ENCODE measurements around the gene BMP6.
A peak's percentile ranks its signal among the peaks of the same experiment; 100 is the strongest.
"Not testable (repeated sequence)": the region's sequence is repeated elsewhere in the genome, so short reads cannot be mapped to it uniquely, and the experiment has no call there.

BMP6 gene

GRCh38 chr6:7879980-7880717 lies 154.2 kb downstream of the BMP6 start:
- H3K4me1 Mint-ChIP-seq (ENCODE audit: low read depth), result no peaks in the 10 kb centered on the region
- no peaks in the 10 kb centered on the region for H3K27me3 Mint-ChIP-seq
- H3K36me3 Mint-ChIP-seq (ENCODE audit: low read depth), result peaks cover 53% of the 10 kb centered on the region
- H3K27ac Mint-ChIP-seq, result no peak overlapping the region
- H3K4me3 Mint-ChIP-seq, result no peak overlapping the region
- no peaks in the 10 kb centered on the region for H3K9me3 Mint-ChIP-seq

GRCh38 chr6:7880718-7881107 lies 154.8 kb downstream of the BMP6 start:
- Mint-ChIP-seq H3K9me3 (no peaks in the 10 kb centered on the region), H3K36me3 (ENCODE audit: low read depth) (peaks cover 58% of the 10 kb centered on the region), H3K4me1 (ENCODE audit: low read depth) (no peaks in the 10 kb centered on the region), H3K27ac (no peak overlapping the region), H3K27me3 (no peaks in the 10 kb centered on the region), H3K4me3 (no peak overlapping the region)

- Mint-ChIP-seq H3K4me1 (ENCODE audit: low read depth) (no peaks in the 10 kb centered on the region), H3K27ac (no peak overlapping the region)
Observed at GRCh38 chr6:7881765-7882500, 156.0 kb downstream of the BMP6 start.

GRCh38 chr6:7882505-7883257 lies 156.8 kb downstream of the BMP6 start:
- H3K4me1 Mint-ChIP-seq (ENCODE audit: low read depth), result no peaks in the 10 kb centered on the region
- no peaks in the 10 kb centered on the region for H3K9me3 Mint-ChIP-seq
- no peak overlapping the region for H3K4me3 Mint-ChIP-seq
- H3K27me3 Mint-ChIP-seq, result no peaks in the 10 kb centered on the region
- peaks cover 78% of the 10 kb centered on the region for H3K36me3 Mint-ChIP-seq (ENCODE audit: low read depth)
- H3K27ac Mint-ChIP-seq, result no peak overlapping the region

More at GRCh38 chr6:7881765-7882500, 156.0 kb downstream of the BMP6 start:
- H3K36me3 Mint-ChIP-seq (ENCODE audit: low read depth), result peaks cover 71% of the 10 kb centered on the region
- H3K27me3 Mint-ChIP-seq, result no peaks in the 10 kb centered on the region
- H3K9me3 Mint-ChIP-seq, result no peaks in the 10 kb centered on the region
- H3K4me3 Mint-ChIP-seq, result no peak overlapping the region

GRCh38 chr6:7883381-7883780 lies 157.5 kb downstream of the BMP6 start:
- H3K4me3 Mint-ChIP-seq, result no peak overlapping the region

GRCh38 chr6:7886132-7886531 lies 160.2 kb downstream of the BMP6 start:
- no peak overlapping the region for H3K4me3 Mint-ChIP-seq
- H3K27me3 Mint-ChIP-seq, result no peaks in the 10 kb centered on the region
- no peak overlapping the region for H3K27ac Mint-ChIP-seq
- H3K4me1 Mint-ChIP-seq (ENCODE audit: low read depth), result no peaks in the 10 kb centered on the region
- H3K9me3 Mint-ChIP-seq, result no peaks in the 10 kb centered on the region
- H3K36me3 Mint-ChIP-seq (ENCODE audit: low read depth), result peaks cover 97% of the 10 kb centered on the region

More at GRCh38 chr6:7883381-7883780, 157.5 kb downstream of the BMP6 start:
- Mint-ChIP-seq H3K27ac (no peak overlapping the region), H3K4me1 (ENCODE audit: low read depth) (no peaks in the 10 kb centered on the region), H3K9me3 (no peaks in the 10 kb centered on the region), H3K27me3 (no peaks in the 10 kb centered on the region), H3K36me3 (ENCODE audit: low read depth) (peaks cover 85% of the 10 kb centered on the region)

GRCh38 chr6:7887278-7887991 lies 161.5 kb downstream of the BMP6 start:
- Mint-ChIP-seq H3K9me3 (no peaks in the 10 kb centered on the region), H3K4me1 (ENCODE audit: low read depth) (no peaks in the 10 kb centered on the region), H3K4me3 (no peak overlapping the region), H3K36me3 (ENCODE audit: low read depth) (peaks cover 98% of the 10 kb centered on the region), H3K27me3 (no peaks in the 10 kb centered on the region), H3K27ac (peak overlapping the region; percentile 21)

GRCh38 chr6:7888587-7889357 lies 162.9 kb downstream of the BMP6 start:
- Mint-ChIP-seq H3K27me3 (no peaks in the 10 kb centered on the region), H3K27ac (no peak overlapping the region), H3K9me3 (no peaks in the 10 kb centered on the region), H3K4me3 (no peak overlapping the region), H3K4me1 (ENCODE audit: low read depth) (no peaks in the 10 kb centered on the region), H3K36me3 (ENCODE audit: low read depth) (peaks cover 97% of the 10 kb centered on the region)

GRCh38 chr6:7891078-7891872 lies 165.4 kb downstream of the BMP6 start:
- H3K27ac Mint-ChIP-seq, result no peak overlapping the region
- H3K4me1 Mint-ChIP-seq (ENCODE audit: low read depth), result no peaks in the 10 kb centered on the region
- H3K36me3 Mint-ChIP-seq (ENCODE audit: low read depth), result peaks cover 95% of the 10 kb centered on the region
- no peaks in the 10 kb centered on the region for H3K27me3 Mint-ChIP-seq
- no peak overlapping the region for H3K4me3 Mint-ChIP-seq
- no peaks in the 10 kb centered on the region for H3K9me3 Mint-ChIP-seq

GRCh38 chr6:7892367-7892766 lies 166.5 kb downstream of the BMP6 start:
- not testable (repeated sequence) for H3K9me3 Mint-ChIP-seq; H3K27me3 Mint-ChIP-seq; H3K27ac Mint-ChIP-seq; H3K4me1 Mint-ChIP-seq (ENCODE audit: low read depth); H3K4me3 Mint-ChIP-seq
- H3K36me3 Mint-ChIP-seq (ENCODE audit: low read depth), result peaks cover 93% of the 10 kb centered on the region

- Mint-ChIP-seq H3K9me3 (no peaks in the 10 kb centered on the region), H3K27ac (no peak overlapping the region), H3K4me1 (ENCODE audit: low read depth) (no peaks in the 10 kb centered on the region), H3K4me3 (no peak overlapping the region), H3K27me3 (no peaks in the 10 kb centered on the region), H3K36me3 (ENCODE audit: low read depth) (peaks cover 93% of the 10 kb centered on the region)
Observed at GRCh38 chr6:7893342-7893741, 167.4 kb downstream of the BMP6 start.

- Mint-ChIP-seq H3K36me3 (ENCODE audit: low read depth) (peaks cover 91% of the 10 kb centered on the region), H3K27me3 (no peaks in the 10 kb centered on the region), H3K9me3 (no peaks in the 10 kb centered on the region), H3K4me3 (no peak overlapping the region), H3K27ac (no peak overlapping the region), H3K4me1 (ENCODE audit: low read depth) (no peaks in the 10 kb centered on the region)
Observed at GRCh38 chr6:7894262-7895124, 168.6 kb downstream of the BMP6 start.

- Mint-ChIP-seq H3K27me3 (no peaks in the 10 kb centered on the region), H3K9me3 (no peaks in the 10 kb centered on the region), H3K4me3 (no peak overlapping the region), H3K36me3 (ENCODE audit: low read depth) (peaks cover 91% of the 10 kb centered on the region), H3K27ac (no peak overlapping the region), H3K4me1 (ENCODE audit: low read depth) (no peaks in the 10 kb centered on the region)
Observed at GRCh38 chr6:7895125-7895423, 169.2 kb downstream of the BMP6 start.
